NB4 (cell line): ENCODE data around the gene SERP1.

ENCODE experiments used
- CTCF ChIP-seq: IDR thresholded peaks from one replicate; pipeline ENCODE4 v1.5.1; 2012; ENCODE audit warnings: low read depth, low read length
- MAX ChIP-seq: IDR thresholded peaks from 2 replicates; pipeline ENCODE4 v1.6.1; 2011; ENCODE audit warnings: low read depth, low read length
- MYC ChIP-seq: IDR thresholded peaks from 2 replicates; pipeline ENCODE4 v1.6.1; 2011; ENCODE audit warnings: low read depth, low read length
- POLR2A ChIP-seq: IDR thresholded peaks from 2 replicates; pipeline ENCODE4 v1.6.1; 2011; ENCODE audit warnings: mild to moderate bottlenecking; ENCODE audit not compliant: insufficient read length; ENCODE audit errors: extremely low read depth

- TF ChIP-seq CTCF: no peak
- no peak for TF ChIP-seq MAX
- no peak for TF ChIP-seq POLR2A
- TF ChIP-seq MYC: no peak
Observed at GRCh38 chr3:150545419-150546225, 674 bp downstream of the SERP1 start.
